ENCODE data around the gene ISG20L2. TPM values are rescaled to one million over a fixed set of nuclear protein-coding genes. Genes with fewer than 3 reads are reported as not detected.
"Not testable (repeated sequence)": the region's sequence is repeated elsewhere in the genome, so short reads cannot be mapped to it uniquely, and the experiment has no call there.

Gene ISG20L2, protein sequence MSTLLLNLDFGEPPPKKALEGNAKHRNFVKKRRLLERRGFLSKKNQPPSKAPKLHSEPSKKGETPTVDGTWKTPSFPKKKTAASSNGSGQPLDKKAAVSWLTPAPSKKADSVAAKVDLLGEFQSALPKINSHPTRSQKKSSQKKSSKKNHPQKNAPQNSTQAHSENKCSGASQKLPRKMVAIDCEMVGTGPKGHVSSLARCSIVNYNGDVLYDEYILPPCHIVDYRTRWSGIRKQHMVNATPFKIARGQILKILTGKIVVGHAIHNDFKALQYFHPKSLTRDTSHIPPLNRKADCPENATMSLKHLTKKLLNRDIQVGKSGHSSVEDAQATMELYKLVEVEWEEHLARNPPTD
- polyA plus RNA-seq (ENCODE audit: insufficient read length in 4 of 4), result 10 to 100 TPM; 44.0 to 50.0 (median 45.3) TPM

DNA sequence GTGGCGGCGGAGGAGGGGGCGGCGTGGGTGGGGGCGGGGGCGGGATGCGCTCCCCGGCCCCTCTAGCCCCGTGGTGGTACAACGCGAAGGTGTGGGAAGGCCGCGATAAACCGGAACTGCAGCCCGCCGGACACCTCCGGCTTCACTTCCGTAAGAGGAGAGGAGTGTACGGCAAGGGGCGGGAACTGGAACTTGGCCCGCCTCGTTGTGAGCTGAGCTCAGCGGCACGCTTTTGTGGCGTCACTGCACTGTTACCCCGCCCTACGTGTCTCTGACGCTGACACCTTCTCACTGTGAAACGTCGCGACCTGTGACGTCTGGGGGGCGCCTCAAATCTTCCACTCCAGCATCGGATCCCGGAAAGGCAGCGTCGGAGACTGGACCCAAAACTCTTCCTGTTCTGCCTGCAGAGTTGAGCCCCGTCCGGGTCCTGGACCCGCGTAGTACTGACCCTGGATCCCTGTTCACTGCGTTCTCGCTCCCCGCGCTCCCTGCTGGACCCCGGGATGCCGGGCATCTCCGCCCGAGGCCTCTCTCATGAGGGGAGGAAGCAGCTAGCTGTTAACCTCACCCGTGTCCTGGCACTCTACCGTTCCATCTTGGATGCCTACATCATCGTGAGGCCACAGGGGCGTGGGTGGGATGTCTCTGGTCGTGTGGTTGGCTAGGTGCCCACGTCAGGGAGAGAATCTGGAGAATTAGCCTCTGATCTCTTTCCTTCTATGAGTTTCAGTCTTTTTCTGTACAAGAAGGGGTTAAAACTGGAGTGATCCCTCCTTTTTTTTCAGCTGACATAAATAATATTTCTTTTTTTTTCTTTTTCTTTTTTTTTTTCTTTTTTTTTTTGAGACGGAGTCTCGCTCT, at the start of gene ISG20L2:
Gene ISG20L2, minus strand, starts transcription at position 168 of the 864 bp plus-strand sequence. CDS start 1,114 bp downstream, outside the sequence.
- DNase-seq (ENCODE audit: low read depth in 4 of 4, low spot score in 3 of 4), result peak; percentile 89 to 94 (median 92)

DNA sequence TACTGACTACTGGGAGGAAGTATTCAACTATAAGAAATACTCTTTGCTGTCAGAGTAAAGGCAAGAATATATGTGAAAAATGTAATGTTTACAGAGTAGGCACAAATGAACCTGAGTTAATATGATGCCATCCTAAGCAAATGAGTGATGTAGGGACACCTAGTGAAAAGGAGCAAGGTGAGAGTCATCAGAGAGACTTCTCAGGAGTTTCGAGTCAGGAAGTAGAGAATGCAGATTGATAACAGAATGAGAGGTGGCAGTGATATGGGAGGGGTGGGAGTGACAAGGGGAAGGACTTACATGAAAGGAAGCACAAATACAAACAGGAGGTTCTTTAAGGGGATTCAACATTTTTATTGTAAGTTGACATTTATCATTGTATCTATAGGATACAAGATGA, 49.0 kb upstream of the ISG20L2 start:
- no peak for DNase-seq (ENCODE audit: low read depth in 4 of 4, low spot score in 3 of 4)

DNA sequence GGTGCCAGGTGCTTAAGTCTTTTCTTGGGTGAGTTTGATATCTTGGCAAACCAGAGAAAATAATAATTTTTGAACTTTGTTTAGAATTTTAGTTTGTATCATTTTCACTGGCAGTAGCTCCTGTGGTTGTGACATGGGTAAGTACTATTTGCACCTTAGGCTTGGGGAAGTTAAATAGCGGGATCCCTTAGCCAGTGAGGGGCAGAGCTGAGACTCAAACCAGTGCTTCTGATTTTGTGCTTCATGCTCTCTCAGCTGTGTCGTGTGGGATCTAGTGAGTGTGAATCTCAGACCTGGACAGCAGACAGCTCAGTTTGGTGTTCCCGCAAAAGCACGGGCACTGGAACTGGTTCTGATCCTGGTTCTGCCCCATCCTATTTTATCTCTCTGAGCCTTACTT, 48.4 kb upstream of the ISG20L2 start:
- no peak for DNase-seq (ENCODE audit: low read depth in 4 of 4, low spot score in 3 of 4)

DNA sequence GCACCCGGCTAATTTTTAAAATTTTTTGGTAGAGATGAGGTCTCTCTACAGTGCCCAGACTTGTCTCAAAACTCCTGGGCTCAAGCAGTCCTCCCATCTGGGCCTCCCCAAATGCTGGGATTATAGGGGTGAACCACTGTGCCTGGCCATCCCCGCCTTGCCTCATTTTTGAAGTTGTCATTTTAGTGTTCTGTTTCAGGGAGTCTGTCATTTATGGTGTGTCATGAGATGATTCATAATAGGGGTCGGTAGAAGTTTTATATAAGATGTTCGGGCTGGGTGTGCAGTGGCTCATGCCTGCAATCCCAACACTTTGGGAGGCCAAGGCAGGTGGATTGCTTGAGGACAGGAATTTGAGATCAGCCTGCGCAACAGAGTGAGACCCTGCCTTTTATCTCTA, 47.2 kb upstream of the ISG20L2 start:
- no peak for DNase-seq (ENCODE audit: low read depth in 4 of 4, low spot score in 3 of 4)

DNA sequence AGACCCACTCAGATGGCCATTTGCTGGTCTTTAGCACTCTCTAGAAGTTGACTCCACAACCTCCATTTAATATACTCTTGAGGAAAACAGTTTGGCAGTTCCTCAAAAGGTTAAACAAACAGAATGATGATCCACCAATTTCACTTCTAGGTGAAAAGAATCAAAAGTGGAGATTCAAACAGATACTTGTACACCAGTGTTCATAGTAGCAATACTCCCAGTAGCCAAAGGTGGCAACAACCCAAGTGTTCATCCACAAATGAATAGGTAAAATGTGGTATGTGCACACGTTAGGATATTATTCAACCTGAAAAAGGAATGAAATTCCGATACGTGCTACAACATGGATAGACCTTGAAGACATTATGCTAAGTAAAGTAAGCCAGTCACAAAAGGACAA, 45.0 kb upstream of the ISG20L2 start:
- DNase-seq (ENCODE audit: low read depth in 4 of 4, low spot score in 3 of 4), result no peak

DNA sequence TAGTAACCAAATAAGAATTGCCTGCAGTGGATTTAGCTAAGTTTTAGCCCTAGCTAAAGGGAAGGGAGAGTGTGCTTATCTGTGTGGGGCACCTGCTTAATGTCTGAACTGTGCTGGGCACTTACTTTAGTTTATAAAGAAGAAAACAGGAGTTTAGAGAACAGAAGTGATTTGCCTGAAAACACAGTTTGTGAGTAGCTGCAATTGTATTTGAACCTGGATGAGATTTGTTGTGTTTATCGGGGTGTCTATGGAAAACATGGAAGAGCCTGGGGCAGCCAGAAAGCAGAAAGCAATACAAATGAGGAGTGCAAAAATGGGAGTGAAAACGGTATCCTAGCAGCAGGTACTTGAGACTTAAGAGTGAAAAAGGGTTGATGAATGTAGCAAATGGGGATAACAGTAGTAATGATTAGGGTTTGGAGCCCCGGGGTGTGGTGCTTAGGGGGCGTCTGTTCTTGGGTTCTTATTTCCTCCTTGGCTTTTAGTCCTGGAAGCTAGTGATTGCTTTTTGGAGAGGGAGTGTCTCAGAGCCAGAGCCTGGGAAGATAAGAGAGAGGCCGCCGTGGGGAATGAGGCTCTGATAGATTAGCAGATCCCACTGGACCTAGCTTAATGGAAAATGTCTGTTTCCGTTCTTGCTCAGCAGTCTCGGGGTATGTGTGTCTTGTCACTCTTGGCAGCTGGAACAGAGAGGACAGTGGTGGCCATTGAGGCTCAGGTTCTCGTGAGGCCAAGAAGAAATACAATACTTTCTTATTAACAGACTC, 44.3 kb upstream of the ISG20L2 start:
- no peak for DNase-seq (ENCODE audit: low read depth in 4 of 4, low spot score in 3 of 4)

DNA sequence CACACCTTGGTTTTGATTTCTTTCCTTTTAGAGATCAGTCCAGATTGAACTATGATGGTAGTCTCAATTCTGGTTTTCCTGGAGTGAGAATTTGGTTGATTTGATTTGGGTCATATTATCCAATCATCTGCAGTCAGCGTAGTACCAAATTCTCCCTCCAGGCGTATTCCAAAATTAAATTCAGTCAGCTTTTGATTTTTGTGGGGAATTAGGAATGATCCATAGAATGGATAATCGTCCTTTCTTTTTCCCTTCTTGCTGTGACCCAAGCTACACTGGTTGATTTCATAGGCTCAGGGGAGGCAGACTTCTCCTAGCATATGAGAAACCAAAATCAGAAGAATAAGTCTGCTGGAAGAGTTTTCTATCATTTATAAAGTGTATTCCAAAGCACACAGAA, 43.7 kb upstream of the ISG20L2 start:
- DNase-seq (ENCODE audit: low read depth in 4 of 4, low spot score in 3 of 4), result no peak

DNA sequence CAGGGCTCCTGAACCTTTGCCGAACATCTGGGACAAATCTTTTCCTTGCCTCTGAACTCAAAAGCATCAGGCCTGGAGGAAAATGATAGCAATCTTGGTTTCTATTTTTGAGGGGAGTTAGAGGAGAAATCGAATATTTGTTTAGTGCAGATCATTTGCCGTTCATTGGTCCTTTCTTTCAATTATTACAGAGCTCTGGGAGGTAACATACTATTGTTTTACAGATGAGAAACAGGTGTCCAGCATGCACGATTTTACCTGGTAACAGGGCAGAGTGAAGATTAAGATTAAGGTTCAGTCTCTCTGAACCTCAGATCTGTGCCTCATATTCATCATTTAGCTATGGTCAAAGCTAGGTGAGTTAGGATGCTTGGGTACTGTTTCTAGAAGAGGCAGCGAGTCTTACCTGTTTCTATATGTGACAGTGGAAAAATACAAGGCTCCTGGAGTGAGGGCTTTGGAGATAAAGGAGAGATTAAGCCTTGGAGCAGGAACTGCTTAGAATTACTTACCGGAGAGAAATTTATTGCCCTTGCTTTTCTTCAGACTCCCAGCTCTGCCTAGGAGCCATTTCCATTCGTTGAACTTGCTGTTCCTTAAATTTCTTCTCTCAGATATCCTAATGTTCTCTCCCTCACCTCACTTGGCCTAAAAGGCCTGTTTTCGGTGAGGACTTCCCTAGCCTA, 40.2 kb upstream of the ISG20L2 start:
- no peak for DNase-seq (ENCODE audit: low read depth in 4 of 4, low spot score in 3 of 4)

DNA sequence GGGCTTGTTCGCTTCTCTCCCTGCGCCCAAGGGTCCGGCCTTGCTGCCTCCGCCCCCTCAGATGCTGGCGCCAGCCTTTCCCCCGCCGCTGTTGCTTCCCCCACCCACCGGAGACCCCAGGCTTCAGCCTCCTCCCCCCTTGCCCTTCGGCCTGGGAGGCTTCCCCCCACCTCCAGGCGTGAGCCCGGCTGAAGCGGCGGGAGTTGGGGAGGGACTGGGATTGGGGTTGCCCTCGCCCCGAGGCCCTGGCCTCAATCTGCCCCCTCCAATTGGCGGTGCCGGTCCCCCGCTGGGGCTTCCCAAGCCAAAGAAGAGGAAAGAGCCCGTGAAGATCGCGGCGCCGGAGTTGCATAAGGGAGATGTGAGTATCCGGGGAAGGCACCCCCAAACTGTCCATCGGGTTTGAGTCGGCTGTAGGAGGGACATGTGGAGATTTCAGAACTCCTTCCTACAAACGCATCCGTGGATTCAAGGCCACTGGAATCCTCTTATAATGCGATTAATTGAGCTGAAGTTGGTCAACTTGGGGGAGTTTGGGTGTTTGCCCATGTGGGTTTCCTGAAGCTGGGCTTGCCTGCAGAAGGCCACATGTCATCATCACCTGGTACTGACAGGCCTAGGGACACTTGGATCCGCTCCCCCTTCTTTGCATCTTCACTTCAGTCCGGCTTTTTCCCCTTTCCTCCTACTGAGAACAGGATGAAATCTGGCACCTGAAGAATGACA, 39.5 kb upstream of the ISG20L2 start:
- no peak for DNase-seq (ENCODE audit: low read depth in 4 of 4, low spot score in 3 of 4)

DNA sequence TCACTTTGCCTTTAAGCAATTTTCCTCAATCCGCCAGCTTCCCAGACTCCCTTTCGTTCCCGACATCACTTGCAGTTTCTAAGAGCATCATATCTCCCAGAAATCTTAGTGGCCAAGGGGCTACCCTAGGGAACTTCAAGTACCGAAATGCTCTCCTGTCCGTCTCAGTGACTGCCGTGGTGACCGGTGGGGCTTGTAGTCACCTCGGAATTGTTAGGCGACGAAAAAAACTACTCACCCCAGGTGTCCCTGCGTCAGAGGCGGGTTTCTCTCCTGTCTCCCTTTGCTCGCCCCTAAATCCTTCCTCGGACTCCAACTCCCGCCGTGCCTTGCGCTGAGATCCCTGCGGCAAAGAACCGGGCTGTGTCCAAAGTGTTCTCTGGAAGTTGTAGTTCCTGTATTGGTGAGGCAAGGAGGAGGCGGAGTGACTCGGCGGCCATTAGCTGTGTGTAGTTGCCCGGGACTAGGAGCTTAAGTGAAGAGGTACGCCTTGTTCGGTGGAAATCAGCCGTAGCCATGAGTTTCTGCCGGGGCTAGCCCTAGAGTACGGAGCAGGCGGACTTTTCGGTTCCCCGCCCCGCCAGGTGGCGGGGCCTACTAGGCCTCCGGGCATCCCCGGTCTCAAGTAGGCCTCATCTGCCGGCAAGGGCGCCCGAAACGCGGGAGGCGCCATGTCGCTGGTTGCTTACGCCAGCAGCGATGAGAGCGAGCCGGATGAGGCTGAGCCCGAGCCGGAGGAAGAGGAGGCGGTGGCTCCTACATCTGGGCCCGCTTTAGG, 38.7 kb upstream of the ISG20L2 start, which contains the start of gene PRCC:
Gene PRCC, plus strand, starts transcription at position 435 of the 778 bp plus-strand sequence. Its CDS starts 237 bp downstream, at position 672.
- peak; percentile 93 to 100 (median 99) for DNase-seq (ENCODE audit: low read depth in 4 of 4, low spot score in 3 of 4)

DNA sequence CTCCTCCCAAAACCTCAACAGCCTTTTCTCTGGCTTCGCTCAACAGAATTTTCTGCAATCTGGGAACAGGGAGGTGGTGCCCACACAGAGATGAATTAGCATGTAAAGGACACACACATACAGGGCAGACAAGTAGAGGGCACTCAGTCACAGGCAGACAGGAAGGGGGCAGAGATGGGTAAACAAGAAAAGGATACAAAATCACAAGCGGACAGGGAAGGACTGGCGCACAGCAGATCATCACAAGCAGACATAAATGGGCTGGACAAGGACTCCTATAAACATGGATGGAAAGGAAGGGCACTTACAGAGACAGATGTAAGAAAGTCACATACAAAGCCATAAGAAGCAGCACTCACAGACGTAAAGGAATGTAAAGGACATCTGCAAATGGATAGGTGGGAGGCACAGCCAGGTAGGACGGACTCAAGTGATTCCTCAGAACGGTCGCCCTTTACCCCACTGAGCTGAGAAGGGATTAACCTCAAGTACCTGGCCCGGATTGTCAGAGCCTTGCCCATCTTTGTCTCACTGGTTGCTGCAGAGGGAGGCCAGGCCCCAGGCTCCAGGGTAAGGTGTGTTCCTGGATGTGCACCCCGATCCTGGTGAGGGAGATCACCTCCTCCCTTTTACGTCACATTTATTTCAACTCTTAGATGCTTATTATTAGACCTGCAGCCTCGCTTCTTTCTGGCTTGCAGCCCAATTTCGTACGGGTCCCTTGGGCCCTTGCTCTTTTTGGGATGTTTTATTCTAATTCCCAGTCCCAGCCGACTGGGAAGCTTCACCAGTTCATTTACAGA, 37.9 kb upstream of the ISG20L2 start:
- DNase-seq (ENCODE audit: low read depth in 4 of 4, low spot score in 3 of 4), result no peak

DNA sequence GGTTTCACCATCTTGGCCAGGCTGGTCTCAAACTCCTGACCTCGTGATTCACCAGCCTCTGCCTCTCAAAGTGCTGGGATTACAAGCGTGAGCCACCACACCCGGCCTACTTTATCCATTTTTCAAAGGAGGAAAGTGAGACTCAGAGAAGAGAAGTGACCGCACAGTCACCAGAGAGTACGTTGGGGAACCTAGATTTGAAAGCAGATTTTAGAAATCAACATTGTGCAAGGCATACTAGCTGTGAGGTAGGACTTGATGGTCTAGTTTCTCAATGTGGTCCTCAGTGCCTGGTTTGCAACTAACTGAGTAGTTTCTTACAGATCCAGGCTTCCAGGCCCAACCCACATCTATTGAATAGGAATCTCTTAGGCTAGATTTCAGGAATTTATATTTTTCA, 37.1 kb upstream of the ISG20L2 start:
- DNase-seq (ENCODE audit: low read depth in 4 of 4, low spot score in 3 of 4), result no peak

DNA sequence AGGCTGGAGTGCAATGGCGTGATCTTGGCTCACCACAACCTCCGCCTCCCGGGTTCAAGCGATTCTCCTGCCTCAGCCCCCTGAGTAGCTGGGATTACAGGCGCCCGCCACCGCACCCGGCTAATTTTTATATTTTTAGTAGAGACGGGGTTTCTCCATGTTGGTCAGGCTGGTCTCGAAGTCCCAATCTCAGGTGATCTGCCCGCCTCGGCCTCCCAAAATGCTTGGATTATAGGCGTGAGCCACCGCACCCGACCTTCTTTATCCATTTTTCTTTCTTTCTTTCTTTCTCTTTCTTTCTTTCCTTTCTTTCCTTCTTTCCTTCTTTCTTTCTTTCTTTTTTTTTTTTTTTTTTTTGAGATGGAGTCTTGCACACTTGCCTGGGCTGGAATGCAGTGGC, 36.6 kb upstream of the ISG20L2 start:
- not testable (repeated sequence) for DNase-seq (ENCODE audit: low read depth in 4 of 4, low spot score in 3 of 4)

DNA sequence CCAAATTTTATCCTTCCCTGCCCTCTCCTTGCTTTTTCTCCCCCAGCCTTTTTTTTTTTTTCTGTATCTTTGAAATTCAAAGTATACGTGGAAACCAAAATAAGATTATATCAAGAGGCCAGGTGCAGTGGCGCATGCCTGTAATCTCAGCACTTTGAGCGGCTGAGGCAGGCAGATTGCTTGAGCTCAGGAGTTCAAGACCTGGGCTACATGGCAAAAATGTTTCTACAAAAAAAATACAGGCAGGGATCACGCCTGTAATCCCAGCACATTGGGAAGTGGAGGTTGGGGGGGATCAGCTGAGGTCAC, 32.2 kb upstream of the ISG20L2 start:
- DNase-seq (ENCODE audit: low read depth in 4 of 4, low spot score in 3 of 4), result no peak

DNA sequence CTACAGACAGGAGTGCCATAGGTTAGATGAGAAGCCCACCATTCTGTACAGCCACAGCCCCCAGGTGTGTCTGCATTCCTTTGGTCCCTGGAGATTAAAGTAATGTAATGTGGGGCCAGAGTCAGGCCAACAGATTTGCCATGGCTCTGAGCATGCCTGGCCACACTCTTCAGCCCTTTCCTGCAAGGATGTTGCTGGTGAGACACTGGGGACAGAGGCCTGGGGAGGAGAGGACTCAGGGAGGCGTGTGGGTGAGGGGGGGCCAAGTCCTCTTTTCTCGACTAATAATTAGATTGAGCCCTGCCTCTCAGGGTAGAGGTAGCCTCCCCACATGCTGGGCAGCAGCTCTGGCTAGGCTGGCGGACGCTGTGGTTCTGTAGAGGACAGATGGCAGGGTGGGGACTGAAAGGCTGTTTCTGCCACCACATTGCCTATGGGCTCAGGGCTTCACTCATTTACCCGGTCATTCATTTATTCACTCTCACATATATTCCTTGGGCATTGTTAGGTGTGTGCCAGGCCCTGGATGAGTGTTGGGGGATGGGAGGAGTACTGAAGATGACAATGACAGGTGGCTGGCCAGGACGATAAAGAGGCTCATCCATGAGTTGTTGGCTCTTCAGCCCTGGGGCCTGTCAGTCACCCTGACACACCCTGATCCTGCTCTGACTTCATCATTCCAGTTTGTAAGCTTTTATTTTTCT, 31.7 kb upstream of the ISG20L2 start:
- no peak for DNase-seq (ENCODE audit: low read depth in 4 of 4, low spot score in 3 of 4)

DNA sequence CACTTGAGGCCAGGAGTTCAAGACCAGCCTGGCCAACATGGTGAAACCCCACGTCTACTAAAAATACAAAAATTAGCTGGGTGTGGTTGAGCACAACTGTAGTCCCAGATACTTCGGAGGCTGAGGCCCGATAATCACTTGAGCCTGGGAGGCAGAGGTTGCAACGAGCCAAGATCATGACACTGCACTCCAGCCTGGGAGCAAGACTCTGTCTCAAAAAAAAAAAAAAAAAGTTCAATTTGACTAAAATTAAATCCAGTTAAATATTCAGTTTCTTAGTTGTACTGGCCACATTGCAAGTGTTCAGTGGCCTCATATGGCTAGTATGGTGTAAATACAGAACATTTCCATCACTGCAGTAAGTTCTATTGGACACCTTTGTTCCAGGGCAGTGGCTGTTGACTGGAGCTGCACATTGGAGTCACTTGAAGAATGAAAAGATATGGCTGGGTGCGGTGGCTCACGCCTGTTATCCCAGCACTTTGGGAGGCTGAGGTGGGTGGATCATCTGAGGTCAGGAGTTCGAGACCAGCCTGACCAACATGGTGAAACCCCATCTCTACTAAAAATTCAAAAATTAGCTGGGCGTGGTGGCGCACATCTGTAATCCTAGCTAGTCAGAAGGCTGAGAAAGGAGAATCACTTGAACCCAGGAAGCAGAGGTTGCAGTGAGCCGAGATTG, 29.1 kb upstream of the ISG20L2 start:
- not testable (repeated sequence) for DNase-seq (ENCODE audit: low read depth in 4 of 4, low spot score in 3 of 4)

DNA sequence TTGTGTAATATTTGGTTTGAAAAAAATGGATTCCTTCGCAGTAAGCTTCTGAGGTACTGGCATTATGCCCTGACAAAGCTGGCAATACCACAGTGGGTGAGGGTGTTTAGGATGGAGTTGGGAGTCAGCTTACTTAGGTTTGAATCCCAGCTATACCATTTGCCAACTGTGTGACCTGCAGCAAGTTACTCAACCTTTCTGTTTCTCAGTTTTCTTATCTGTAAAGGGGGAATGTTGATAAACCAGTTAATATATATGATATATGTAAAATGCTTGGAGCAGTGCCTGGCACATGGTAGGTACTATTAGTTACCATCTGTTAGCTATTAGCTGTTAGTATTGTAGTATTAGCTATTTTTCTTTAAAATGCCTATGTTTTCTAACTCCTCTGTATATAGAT, 27.8 kb upstream of the ISG20L2 start:
- DNase-seq (ENCODE audit: low read depth in 4 of 4, low spot score in 3 of 4), result no peak

Data from right renal pelvis (tissue), 4 donors.